GM12878 (cell line): ENCODE measurements around the gene R3HDM1. TPM values are rescaled to one million over a fixed set of nuclear protein-coding genes. Genes with fewer than 3 reads are reported as not detected.
A peak's percentile ranks its signal among the peaks of the same experiment; 100 is the strongest.
"Not testable (repeated sequence)": the region's sequence is repeated elsewhere in the genome, so short reads cannot be mapped to it uniquely, and the experiment has no call there.

Source experiments
- ATAC-seq: fragments of 200-7000 bp; cut with Tn5 transposase; 3 replicates; pipeline ENCODE4 v1.9.1; 2020; ENCODE audit warnings: mild to moderate bottlenecking, moderate library complexity
- BruUV-seq: library from RNA; stranded (reverse); fragments of 400-500 nt; replicated peaks from 2 replicates; lab custom pipeline; 2021; lab: Mats Ljungman, UMichigan
- CTCF ChIA-PET: fragments of 300-600 bp; sonication (Branson Sonifier 250); formaldehyde crosslinking; extraction: SDS; loops from one replicate; lab custom pipeline; 2021; ENCODE audit warnings: inconsistent platforms; lab: Yijun Ruan, JAX
- POLR2A ChIA-PET: fragments of 350-600 bp; formaldehyde crosslinking; extraction: SDS; loops from one replicate; lab custom pipeline; 2021; ENCODE audit warnings: inconsistent platforms; lab: Charles Lee
- RAD21 ChIA-PET: fragments of 300-600 bp; sonication (Branson Sonifier 250); formaldehyde crosslinking; loops from one replicate; lab custom pipeline; 2023; ENCODE audit warnings: antibody characterized with exemption; ENCODE audit not compliant: unreplicated experiment; lab: Charles Lee
- SMC1A ChIA-PET: fragments of 300-600 bp; sonication (Branson Sonifier 250); formaldehyde crosslinking; loops from one replicate; lab custom pipeline; 2023; ENCODE audit not compliant: unreplicated experiment, uncharacterized antibody; lab: Charles Lee
- DNase-seq: peaks from one replicate; pipeline ENCODE4 v3.0.0-alpha.2; 2011; ENCODE audit warnings: low read depth, low spot score
- FAIRE-seq: peaks from 3 replicates; lab custom pipeline; 2011; peaks lifted over from hg19 to GRCh38; lab: Jason Lieb, UNC
- H2AFZ ChIP-seq: 2 replicates; pipeline ENCODE4 v1.6.0; 2011; ENCODE audit warnings: low read depth, low read length, control low read depth; ENCODE audit not compliant: control insufficient read depth
- H3K27ac ChIP-seq: 2 replicates; pipeline ENCODE4 v1.5.1; 2011; ENCODE audit warnings: control low read depth; ENCODE audit not compliant: control insufficient read depth, insufficient read depth
- H3K27me3 ChIP-seq, 2 experiments: replicated peaks in 1 of 2; 2 replicates each; pipeline versions ENCODE4 v1.6.0 to v1.6.1; 2011; ENCODE audit warnings: low read length in 1 of 2; ENCODE audit not compliant: control insufficient read depth in 2 of 2, insufficient read depth in 2 of 2
- H3K36me3 ChIP-seq, 2 experiments: 2 replicates each; pipeline ENCODE4 v1.5.1; 2011; ENCODE audit warnings: low read length in 1 of 2; ENCODE audit not compliant: control insufficient read depth in 2 of 2, insufficient read depth in 2 of 2
- H3K4me1 ChIP-seq: 2 replicates; pipeline ENCODE4 v1.6.1; 2011; ENCODE audit warnings: mild to moderate bottlenecking, low read length, moderate library complexity, mixed read lengths; ENCODE audit not compliant: control insufficient read depth, insufficient read depth
- H3K4me2 ChIP-seq: 2 replicates; pipeline ENCODE4 v1.6.0; 2011; ENCODE audit warnings: control low read depth; ENCODE audit not compliant: control insufficient read depth, insufficient read depth
- H3K4me3 ChIP-seq: fragments of 200-600 bp; sonication (generic); 2 replicates; pipeline ENCODE4 v1.5.1; 2016
- H3K79me2 ChIP-seq: 2 replicates; pipeline ENCODE4 v1.6.0; 2011; ENCODE audit warnings: low read length; ENCODE audit not compliant: control insufficient read depth, insufficient read depth
- H3K9ac ChIP-seq: 2 replicates; pipeline ENCODE4 v1.8.0; 2011; ENCODE audit warnings: low read length, control low read depth, mixed read lengths; ENCODE audit not compliant: control insufficient read depth, insufficient read depth
- H3K9me3 ChIP-seq: replicated peaks from 3 replicates; pipeline ENCODE4 v1.5.1; 2011; ENCODE audit warnings: mild to moderate bottlenecking, low read length; ENCODE audit not compliant: control insufficient read depth, insufficient read depth
- H4K20me1 ChIP-seq: 2 replicates; pipeline ENCODE4 v1.6.0; 2011; ENCODE audit not compliant: control insufficient read depth, insufficient read depth
- CBX5 ChIP-seq: sonication (generic); IDR thresholded peaks from 2 replicates; pipeline ENCODE4 v1.6.1; 2016; ENCODE audit warnings: low read depth, moderate library complexity, mild to moderate bottlenecking, inconsistent platforms
- KLF5 ChIP-seq: fragments of 450-650 bp; IDR thresholded peaks from 2 replicates; pipeline ENCODE4 v1.6.1; 2014; ENCODE audit warnings: mild to moderate bottlenecking; ENCODE audit not compliant: partially characterized antibody
- WGBS: methylation state at CpG from one replicate; pipeline ENCODE4 v1.1.6; 2016; ENCODE audit warnings: low lambda C conversion rate; ENCODE audit not compliant: insufficient replicate concordance, insufficient coverage; ENCODE audit errors: missing lambda C conversion rate; 5-methylcytosine and 5-hydroxymethylcytosine counted together
- in situ Hi-C: fragments of 300-500 bp; cut with MboI; formaldehyde crosslinking; loops from 9 replicates; pipeline ENCODE4 v1.14.3; 2018; ENCODE audit warnings: mixed read lengths
- intact Hi-C: fragments of 100-400 bp; cut with micrococcal nuclease; formaldehyde crosslinking; loops from one replicate; pipeline ENCODE4 v1.14.2; 2022; ENCODE audit not compliant: unreplicated experiment
- polyA plus RNA-seq, 11 experiments: library from polyadenylated mRNA; depleted of rRNA in 4 of 11; unstranded in 6 of 11; stranded (reverse) in 5 of 11; fragments of >200 nt; fragmentation: Nextera tagmentation in 4 of 11; fragmentation: Illumina TruSeq in 1 of 11; extraction: Ambion mirVana in 4 of 11; extraction: Trizol in 1 of 11; gene quantifications; 1 replicate in 1 of 11; 2 replicates in 10 of 11; pipeline versions ENCODE4 v1.2.1 to v1.2.3, GENCODE V29; 2011 to 2016; ENCODE audit warnings: inconsistent platforms in 2 of 11, missing spikeins in 2 of 11, low read depth in 1 of 11
- total RNA-seq, 4 experiments: library from RNA; depleted of rRNA in 3 of 4; stranded (reverse); fragments of >200 nt in 3 of 4; fragmentation: Illumina TruSeq in 1 of 4; extraction: Trizol in 1 of 4; gene quantifications; 2 replicates each; pipeline versions ENCODE4 v1.2.1 to v1.2.3, GENCODE V29; 2013 to 2021
- TF ChIP-seq, protein P1 (sequence below): fragments of 450-650 bp; IDR thresholded peaks from 2 replicates; pipeline ENCODE4 v1.6.1; 2017; ENCODE audit warnings: mild to moderate bottlenecking
- TF ChIP-seq, protein P2 (sequence below): fragments of 450-650 bp; IDR thresholded peaks from 2 replicates; pipeline ENCODE4 v1.6.1; 2017; ENCODE audit warnings: mild to moderate bottlenecking, low read depth, inconsistent platforms; ENCODE audit not compliant: poor library complexity, severe bottlenecking

R3HDM1 gene
- total and polyA plus RNA-seq, 10 of the 15 experiments (the other 5 are each of a cell fraction or from before 2014, with no cell fraction given), result 16.8 to 89.6 (median 47.7) TPM

DNA sequence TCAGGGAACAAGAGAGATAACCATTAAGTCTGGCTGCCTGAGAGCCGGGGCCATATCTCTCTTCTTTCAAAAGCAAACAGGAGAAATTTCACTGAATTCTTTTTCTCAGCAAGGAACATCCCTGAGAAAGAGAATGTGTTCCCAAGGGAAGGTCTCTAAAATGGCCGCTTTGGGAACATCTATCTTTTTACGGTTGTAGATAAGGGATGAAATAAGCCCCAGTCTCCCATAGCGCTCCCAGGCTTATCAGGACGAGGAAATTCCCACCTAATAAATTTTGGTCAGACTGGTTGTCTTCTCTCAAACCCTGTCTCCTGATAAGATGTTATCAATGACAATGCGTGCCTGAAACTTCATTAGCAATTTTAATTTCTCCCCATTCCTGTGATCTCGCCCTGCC, 32.7 kb upstream of the R3HDM1 start:
- TF ChIP-seq CBX5 (peak; percentile 75; the same call in 1 of the 2 replicates), KLF5 (peak; percentile 51)
- TF ChIP-seq, protein P1, sequence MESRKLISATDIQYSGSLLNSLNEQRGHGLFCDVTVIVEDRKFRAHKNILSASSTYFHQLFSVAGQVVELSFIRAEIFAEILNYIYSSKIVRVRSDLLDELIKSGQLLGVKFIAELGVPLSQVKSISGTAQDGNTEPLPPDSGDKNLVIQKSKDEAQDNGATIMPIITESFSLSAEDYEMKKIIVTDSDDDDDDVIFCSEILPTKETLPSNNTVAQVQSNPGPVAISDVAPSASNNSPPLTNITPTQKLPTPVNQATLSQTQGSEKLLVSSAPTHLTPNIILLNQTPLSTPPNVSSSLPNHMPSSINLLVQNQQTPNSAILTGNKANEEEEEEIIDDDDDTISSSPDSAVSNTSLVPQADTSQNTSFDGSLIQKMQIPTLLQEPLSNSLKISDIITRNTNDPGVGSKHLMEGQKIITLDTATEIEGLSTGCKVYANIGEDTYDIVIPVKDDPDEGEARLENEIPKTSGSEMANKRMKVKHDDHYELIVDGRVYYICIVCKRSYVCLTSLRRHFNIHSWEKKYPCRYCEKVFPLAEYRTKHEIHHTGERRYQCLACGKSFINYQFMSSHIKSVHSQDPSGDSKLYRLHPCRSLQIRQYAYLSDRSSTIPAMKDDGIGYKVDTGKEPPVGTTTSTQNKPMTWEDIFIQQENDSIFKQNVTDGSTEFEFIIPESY, result peak; percentile 98
- TF ChIP-seq, protein P2, sequence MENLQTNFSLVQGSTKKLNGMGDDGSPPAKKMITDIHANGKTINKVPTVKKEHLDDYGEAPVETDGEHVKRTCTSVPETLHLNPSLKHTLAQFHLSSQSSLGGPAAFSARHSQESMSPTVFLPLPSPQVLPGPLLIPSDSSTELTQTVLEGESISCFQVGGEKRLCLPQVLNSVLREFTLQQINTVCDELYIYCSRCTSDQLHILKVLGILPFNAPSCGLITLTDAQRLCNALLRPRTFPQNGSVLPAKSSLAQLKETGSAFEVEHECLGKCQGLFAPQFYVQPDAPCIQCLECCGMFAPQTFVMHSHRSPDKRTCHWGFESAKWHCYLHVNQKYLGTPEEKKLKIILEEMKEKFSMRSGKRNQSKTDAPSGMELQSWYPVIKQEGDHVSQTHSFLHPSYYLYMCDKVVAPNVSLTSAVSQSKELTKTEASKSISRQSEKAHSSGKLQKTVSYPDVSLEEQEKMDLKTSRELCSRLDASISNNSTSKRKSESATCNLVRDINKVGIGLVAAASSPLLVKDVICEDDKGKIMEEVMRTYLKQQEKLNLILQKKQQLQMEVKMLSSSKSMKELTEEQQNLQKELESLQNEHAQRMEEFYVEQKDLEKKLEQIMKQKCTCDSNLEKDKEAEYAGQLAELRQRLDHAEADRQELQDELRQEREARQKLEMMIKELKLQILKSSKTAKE, result peak; percentile 43
- TF ChIP-seq, all 136 proteins: peak for 4; not testable (repeated sequence) for 132
- ATAC-seq, H3K36me3 ChIP-seq, H3K79me2 ChIP-seq, FAIRE-seq, H3K9me3 ChIP-seq, H3K4me1 ChIP-seq, DNase-seq, H2AFZ ChIP-seq, BruUV-seq, H3K9ac ChIP-seq, SMC1A ChIA-PET, H3K4me2 ChIP-seq, H3K27ac ChIP-seq, H3K27me3 ChIP-seq, H4K20me1 ChIP-seq, H3K4me3 ChIP-seq, in situ Hi-C loops, intact Hi-C loops, POLR2A ChIA-PET, RAD21 ChIA-PET, CTCF ChIA-PET: not testable (repeated sequence)
- WGBS, result 88% methylated on average over 7 of the region's 7 CpGs
